HG02642 (cell line): ENCODE results near the gene CWF19L2.
"Not testable (repeated sequence)": the region's sequence is repeated elsewhere in the genome, so short reads cannot be mapped to it uniquely, and the experiment has no call there.

ENCODE experiments used
- ATAC-seq: cut with Tn5 transposase; IDR thresholded peaks from one replicate; pipeline ENCODE4 v1.9.1; 2021; ENCODE audit warnings: mild to moderate bottlenecking; ENCODE audit not compliant: unreplicated experiment, poor library complexity

CWF19L2 gene

GRCh38 chr11:107442715-107443215 is 14.9 kb downstream of the CWF19L2 start:
- no peak for ATAC-seq

- ATAC-seq: no peak
Observed at GRCh38 chr11:107439586-107440167, 17.9 kb downstream of the CWF19L2 start.

GRCh38 chr11:107438148-107438547 is 19.5 kb downstream of the CWF19L2 start:
- ATAC-seq: no peak

DNA sequence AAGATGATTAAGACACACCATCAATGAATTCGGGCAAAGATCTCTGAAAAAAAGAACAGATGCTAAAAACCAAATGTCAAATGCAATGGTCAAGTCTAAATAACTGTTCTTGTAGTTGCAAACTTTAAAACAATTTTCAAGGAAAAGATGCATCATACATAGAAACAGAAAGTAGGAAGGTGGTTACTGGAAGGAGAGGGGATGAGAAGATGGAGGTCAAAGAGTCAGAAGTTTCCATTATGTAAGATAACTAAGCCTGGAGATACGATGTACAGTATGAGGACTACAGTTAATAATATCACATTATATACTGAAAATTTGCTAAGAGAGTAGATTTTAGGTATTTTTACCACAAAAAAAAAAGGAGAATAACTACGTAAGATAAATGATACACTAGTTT is 27.1 kb downstream of the CWF19L2 start:
- no peak for ATAC-seq

DNA sequence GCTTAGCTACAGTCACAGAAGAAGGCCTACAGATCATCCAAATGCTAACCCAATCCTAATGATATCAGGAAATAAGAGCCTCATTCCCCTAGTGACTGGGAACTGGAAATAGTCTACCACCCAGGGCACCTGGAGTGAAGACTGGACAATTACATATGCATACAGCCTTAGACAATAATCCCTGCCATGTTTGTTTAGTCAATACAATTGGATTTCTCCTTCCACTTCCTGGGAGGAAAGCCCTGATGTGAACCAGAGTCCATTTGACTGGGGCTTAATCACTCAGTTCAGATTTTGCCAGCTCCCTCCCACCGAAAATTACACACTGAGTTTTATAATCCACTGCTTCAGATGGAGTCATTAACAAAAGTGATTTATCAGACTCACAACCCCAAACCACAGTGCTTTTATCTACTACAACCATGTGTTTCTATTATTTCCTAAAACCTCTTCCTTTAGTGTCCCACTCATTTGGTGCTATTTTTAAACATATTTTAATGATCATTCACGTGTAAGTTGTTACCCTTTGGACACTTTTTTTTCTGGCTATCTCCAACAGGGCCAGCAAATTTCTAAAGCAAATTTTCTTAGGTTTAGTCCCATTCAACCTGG is 29.9 kb downstream of the CWF19L2 start:
- ATAC-seq: no peak

DNA sequence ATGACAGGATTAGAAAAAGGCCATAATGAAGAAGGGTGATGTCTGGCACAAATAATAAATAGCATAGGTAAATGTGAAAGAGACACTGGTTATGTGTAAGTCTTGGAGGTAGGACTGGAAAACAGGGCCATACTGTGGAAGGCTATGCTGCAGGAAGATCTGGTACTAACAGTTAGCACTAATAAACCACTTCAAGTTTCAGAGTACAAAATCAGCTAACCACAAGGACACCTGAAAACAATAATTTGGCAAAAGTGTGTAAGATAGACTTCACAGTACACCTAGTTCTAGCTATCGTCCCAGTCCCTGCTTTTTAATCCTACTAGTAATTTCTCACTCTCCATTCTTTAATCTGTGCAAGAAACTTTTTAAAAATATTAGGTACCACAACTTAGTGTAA is 44.3 kb downstream of the CWF19L2 start:
- no peak for ATAC-seq

GRCh38 chr11:107408762-107409211 is 48.8 kb downstream of the CWF19L2 start:
- no peak for ATAC-seq

- ATAC-seq: no peak
Observed at GRCh38 chr11:107405260-107405659, 52.4 kb downstream of the CWF19L2 start.

GRCh38 chr11:107401131-107401530 is 56.5 kb downstream of the CWF19L2 start:
- not testable (repeated sequence) for ATAC-seq

DNA sequence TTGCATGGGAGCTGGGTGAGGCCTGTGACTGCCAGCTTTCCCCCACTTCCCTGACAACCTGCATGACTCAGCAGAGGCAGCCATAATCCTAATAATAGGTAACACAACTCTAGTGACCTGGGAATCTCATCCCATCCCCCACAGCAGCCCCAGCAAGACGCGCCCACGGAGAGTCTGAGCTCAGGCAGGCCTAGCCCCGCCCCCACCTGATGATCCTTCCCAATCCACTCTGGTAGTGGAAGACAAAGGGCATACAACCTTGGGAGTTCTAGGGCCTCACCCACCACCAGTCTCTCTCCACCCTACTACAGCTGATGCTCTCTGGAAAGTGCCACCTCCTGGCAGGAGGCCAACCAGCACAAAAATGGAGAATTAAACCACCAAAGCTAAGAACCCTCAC is 60.3 kb downstream of the CWF19L2 start:
- no peak for ATAC-seq

GRCh38 chr11:107392611-107393010 is 65.0 kb downstream of the CWF19L2 start:
- ATAC-seq: no peak

DNA sequence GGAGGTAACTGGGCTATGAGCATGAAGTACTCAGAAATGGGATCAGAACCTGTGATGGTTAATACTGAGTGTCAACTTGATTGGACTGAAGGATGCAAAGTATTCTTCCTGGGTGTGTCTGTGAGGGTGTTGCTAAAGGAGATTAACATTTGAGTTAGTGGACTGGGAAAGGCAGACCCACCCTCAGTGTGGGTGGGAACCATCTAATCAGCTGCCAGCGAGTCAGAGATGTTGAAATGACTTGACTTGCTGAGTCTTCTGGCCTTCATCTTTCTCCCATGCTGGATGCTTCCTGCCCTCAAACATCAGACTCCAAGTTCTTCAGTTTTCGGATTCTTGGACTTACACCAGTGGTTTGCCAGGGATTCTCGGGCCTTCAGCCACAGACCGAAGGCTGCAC is 66.9 kb downstream of the CWF19L2 start:
- ATAC-seq: not testable (repeated sequence)

- no peak for ATAC-seq
Observed at GRCh38 chr11:107387666-107388065, 70.0 kb downstream of the CWF19L2 start.

DNA sequence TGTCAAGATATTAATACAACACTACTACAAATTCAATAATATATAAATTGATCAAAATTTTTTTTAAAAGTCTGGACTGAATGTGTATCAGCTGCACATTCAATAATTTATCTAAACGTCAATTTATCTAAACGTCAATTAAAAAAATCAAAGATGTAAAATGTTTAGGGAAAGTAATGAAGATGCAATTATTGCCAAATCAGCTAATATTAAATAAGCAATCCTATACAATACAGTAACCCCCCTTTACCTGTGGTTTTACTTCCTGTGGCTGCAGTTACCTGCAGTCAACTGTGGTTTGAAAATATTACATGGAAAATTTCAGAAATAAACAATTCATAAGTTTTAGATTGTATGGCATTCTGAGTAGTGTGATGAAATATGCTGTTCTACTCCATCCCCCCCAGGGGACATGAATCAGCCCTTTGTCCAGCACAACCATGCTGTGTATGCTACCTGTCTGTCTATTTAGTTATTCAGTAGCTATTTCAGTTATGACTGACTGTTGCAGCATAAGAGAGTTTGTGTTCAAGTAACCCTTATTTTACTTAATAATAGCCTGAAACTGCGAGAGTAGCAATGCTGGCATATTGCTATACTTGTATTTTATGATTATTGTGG is 72.2 kb downstream of the CWF19L2 start:
- no peak for ATAC-seq

DNA sequence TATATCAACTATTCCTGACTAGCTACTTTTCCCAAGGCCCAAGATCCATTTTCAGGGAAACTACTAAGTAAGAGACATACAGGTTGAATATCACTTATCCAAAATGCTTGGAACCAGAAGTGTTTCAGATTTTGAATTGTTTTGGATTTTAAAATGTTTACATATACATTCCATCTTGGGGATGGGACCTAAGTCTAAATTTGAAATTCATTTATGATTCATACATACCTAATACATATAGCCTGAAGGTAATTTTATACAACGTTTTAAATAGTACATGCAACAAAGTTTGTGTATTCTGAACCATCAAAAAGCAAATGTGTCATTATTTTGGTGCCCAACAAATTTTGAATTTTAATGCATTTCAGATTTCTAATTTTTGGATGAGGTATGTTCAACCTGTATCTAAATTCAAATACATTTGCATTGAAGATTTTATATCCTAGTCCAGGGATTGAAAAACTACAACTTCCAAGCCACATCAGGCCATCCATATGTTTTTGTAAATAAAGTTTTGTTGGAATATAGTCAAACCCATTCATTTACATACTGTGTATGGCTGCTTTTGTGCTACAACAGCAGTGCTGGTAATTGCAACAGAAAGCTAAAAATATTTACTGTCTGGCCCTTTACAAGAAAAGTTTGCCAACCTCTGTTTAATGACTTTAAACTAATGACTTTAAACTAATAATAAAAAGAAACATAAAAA is 73.3 kb downstream of the CWF19L2 start:
- ATAC-seq: no peak

GRCh38 chr11:107372439-107372838 is 85.2 kb downstream of the CWF19L2 start:
- no peak for ATAC-seq

- ATAC-seq: no peak
Observed at GRCh38 chr11:107370390-107370789, 87.2 kb downstream of the CWF19L2 start.

GRCh38 chr11:107359701-107360100 is 97.9 kb downstream of the CWF19L2 start:
- no peak for ATAC-seq

DNA sequence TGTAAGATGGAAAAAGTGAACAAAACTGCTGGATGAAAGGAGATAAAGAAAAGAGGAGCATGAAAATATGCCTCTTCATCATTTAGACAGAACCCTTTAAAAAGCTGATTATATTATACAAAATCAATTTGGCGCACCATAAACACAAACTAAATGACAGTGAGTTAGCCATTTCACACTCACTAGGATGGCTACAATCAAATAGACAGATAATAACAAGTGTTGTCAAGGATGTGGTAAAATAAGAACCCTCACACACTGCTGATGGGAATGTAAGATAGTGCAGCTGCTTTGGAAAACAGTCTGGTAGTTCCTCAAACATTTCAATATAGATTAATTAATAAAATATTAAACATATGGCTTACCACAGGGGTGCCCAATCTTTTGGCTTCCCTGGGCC is 99.7 kb downstream of the CWF19L2 start:
- no peak for ATAC-seq

DNA sequence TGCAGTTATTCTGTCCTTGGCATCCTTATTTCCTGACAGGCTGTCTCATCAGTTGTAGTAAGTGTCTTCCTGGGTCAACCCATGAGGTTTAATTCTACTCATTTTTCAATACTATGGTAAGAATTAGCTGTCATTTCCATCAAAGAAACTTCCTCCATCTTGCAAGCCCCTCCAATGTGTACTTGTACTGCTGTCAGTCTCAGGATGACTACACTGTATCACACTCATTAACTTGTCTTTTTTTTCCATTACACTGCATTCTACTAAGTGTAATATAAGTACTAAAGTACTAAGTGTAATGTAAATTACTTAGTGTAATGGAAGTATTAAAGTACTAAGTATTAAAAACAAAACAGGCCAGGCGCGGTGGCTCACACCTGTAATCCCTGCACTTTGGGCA is 102.8 kb downstream of the CWF19L2 start:
- ATAC-seq: no peak

GRCh38 chr11:107337917-107338316 is 119.7 kb downstream of the CWF19L2 start:
- ATAC-seq: no peak
